ENCODE results near the gene TTC9.
"Not testable (repeated sequence)": the region's sequence is repeated elsewhere in the genome, so short reads cannot be mapped to it uniquely, and the experiment has no call there.

GRCh38 chr14:70703621-70704168, 62.0 kb downstream of the TTC9 start:
- not testable (repeated sequence) for TF ChIP-seq REST (IDR thresholded peaks at IDR 0.05); CTCF (IDR thresholded peaks at IDR 0.05; ENCODE audit: low read depth, low read length, missing input control); YY1 (IDR thresholded peaks at IDR 0.05); EGR1 (IDR thresholded peaks at IDR 0.05; ENCODE audit: low read depth in 2 of 2); TAF1 (conservative IDR thresholded peaks at IDR 0.05); GABPA (IDR thresholded peaks at IDR 0.05 in 1 of 2, conservative IDR thresholded peaks at IDR 0.05 in 1 of 2); RAD21 (IDR thresholded peaks at IDR 0.05); NR2F2 (IDR thresholded peaks at IDR 0.05); FOXA1 (IDR thresholded peaks at IDR 0.05)
- TF ChIP-seq RXRA (IDR thresholded peaks at IDR 0.05) = peak; percentile 38 to 40
- TF ChIP-seq, protein P1, sequence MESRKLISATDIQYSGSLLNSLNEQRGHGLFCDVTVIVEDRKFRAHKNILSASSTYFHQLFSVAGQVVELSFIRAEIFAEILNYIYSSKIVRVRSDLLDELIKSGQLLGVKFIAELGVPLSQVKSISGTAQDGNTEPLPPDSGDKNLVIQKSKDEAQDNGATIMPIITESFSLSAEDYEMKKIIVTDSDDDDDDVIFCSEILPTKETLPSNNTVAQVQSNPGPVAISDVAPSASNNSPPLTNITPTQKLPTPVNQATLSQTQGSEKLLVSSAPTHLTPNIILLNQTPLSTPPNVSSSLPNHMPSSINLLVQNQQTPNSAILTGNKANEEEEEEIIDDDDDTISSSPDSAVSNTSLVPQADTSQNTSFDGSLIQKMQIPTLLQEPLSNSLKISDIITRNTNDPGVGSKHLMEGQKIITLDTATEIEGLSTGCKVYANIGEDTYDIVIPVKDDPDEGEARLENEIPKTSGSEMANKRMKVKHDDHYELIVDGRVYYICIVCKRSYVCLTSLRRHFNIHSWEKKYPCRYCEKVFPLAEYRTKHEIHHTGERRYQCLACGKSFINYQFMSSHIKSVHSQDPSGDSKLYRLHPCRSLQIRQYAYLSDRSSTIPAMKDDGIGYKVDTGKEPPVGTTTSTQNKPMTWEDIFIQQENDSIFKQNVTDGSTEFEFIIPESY (IDR thresholded peaks at IDR 0.05) = not testable (repeated sequence)
- peak in 1 of 2 donors; percentile 9 for TF ChIP-seq JUND (IDR thresholded peaks at IDR 0.05)
- peak; percentile 2 for TF ChIP-seq SP1 (IDR thresholded peaks at IDR 0.05)

All from liver (tissue), 3 donors.